Tibial nerve (tissue), 3 donors: Measurements from ENCODE around the gene IQGAP2.

Experiments
- CTCF ChIP-seq, 5 experiments: fragments of 200-600 bp in 3 of 5; fragments of 450-650 bp in 2 of 5; sonication (generic) in 3 of 5; IDR thresholded peaks; one replicate each; pipeline ENCODE4 v1.5.1; 2016 to 2019; ENCODE audit warnings: antibody characterized with exemption in 5 of 5, mild to moderate bottlenecking in 3 of 5, moderate library complexity in 2 of 5
- POLR2A ChIP-seq, 2 donors: fragments of 450-650 bp; IDR thresholded peaks; one replicate each; pipeline ENCODE4 v1.6.1; 2017; ENCODE audit warnings: antibody characterized with exemption in 2 of 2, mild to moderate bottlenecking in 2 of 2, moderate library complexity in 2 of 2

DNA sequence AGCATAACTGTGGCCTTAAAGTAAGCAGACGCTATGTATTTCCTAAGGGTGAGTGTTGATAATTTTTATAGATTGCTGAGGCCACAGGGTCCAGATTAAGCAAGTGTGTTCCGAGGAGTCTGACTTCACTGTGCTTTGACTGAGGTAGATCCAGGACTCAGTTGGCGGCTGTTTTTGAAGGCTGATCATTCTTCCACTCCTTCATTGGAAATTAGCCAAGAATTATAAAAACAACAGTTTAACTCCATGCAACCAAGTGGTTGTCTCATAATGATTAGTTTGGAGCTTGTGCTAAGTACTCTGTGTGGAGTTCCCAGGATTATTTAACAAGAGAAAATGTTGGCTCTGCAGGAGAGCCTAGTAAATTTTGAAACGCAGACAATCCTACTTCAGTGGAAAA is 19.1 kb downstream of the IQGAP2 start:
- TF ChIP-seq CTCF (IDR thresholded peaks at IDR 0.05), result no peak
- TF ChIP-seq POLR2A (IDR thresholded peaks at IDR 0.05), result no peak
